ENCODE measurements around the gene CALR.
A peak's percentile ranks its signal among the peaks of the same experiment; 100 is the strongest.

CALR gene

DNA sequence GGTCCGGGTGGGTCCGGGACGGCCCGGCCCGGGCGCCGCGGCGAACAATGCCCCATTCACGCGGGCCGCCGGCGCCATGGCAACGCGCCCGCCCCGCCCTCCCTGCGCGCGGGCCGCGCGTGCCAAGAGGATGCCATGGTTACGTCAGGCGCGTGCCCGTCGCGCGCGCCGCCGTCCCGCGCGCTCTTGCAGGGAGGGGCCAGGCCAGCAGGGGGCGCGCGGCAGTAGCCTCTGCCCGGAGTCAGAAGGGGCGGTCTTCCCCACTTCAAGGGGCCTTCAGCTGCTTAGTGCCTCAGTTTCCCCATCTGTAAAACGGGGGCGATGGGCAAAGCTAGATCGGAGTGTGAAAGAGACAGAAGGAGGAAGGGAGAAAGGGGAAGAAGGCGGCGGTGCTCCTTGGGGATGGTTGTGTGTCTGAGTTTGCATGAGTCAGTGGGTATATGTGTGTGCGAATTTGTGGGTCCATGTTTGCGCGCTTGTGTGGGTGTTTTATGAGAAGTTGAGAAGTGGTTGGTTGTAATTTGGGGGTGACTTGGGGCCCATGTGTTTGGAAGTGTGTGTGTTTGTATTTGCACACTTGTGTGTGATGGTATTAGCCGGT lies 45.2 kb downstream of the CALR start:
- peak; percentile 83 for DNase-seq

DNA sequence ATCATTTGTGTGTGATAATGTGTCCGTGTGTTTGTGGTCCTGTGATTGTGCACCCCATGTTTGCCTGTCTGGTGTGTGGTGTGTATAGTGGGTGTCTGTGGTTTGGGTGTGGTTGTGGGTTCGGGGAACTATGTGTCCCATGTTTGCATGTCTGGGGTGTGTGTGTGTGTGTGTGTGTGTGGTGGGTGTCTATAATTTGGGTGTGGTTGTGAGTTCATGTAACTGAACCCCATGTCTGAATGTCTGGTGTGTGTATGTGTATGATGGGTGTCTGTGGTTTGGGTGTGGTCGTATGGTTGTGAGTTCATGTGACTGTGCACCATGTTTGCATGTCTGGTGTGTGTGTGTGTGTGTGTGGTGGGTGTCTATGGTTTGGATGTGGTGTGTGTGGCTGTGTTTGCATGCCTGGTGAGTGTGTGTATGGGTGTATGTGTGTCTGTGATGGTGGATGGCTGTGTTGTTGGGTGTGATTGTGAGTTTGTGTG lies 45.8 kb downstream of the CALR start:
- DNase-seq, result no peak

DNA sequence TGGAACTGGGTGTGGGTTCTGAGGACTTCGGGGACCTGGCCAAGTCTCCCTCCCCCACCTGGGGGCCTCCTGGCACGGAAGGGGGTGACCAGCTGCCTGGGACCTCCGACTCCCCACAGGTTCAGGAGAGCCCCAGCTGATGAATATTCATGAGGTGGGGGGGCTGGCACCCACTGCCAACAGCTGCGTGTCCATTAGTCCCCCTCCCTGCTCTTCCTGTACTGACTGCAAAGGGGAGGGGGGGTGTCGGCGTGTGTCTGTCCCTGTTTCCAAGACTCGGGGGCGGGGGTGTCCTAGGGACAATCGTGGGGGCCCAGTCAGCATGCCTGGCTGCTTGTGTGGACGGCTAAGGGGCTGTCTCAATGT lies 46.3 kb downstream of the CALR start:
- no peak for DNase-seq

DNA sequence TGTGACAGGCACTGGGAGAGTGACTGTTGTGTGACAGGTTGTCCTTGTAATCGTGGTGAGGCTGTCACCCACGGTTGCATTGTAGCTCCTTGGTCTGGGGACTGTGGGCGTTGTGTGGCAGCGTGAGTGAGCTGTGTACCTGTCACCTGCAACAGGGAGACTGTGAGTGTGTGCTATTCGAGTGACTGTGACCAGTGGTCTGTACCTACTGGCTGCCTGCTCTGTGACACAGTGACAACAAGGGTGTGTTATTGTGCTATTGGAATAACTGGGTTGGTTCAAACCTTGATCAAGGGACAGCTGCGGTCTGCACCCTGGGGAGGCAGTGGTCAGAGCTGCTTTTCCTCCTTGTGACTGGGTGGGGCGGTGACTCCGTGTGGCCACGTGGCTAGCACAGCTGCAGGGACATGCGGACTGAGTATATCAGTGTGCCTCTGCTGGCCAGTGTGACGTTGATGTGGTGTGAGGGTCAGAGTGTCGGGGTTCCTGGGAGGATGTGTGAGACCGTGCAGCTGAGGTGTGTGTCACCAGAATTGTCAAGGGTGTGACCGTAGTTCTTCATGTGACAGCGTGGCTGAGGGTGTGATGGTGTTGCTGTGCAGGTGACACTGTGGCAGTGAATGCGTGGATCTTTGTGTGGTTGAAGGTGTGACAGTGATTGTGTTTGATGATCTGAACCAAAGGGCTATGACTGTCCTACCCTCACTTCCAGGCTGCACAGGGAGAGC lies 46.8 kb downstream of the CALR start:
- DNase-seq, result no peak

DNA sequence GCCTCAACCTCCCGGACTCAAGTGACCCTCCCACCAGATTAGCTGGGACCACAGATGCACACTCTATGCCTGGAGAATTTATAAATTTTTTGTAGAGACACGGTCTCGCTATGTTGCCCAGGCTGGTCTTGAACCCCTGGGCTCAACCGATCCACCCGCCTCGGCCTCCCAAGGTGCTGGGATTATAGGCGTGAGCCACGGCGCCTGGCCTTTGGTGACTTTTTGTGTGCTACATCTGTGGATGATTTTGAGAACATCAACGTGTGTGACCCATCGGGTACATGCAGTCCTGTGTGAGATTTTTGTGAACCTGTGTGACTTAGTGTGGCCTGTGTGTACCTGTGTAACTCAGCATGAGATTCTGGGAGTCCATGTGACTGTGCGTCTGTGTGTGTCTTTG lies 48.3 kb downstream of the CALR start:
- DNase-seq, result no peak

DNA sequence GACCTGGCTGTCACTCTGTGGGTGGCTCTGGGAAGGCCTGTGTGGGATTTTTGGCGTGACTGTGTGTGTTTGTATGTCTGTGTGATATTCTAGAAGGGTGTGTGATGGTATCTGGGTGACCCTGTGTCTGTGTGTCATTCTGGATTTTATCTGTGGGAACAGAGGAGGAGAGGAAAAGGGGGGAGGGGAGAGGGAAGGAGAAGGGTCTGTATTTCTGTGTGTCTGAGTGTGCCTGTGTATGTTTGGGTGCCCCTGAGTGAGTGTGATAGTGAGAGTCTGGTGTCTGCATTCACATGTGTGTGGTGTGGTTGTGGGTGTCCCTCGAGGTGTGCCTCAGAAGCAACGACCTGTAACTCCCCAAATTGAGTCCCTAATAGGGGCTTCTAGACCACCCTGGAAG lies 48.8 kb downstream of the CALR start:
- DNase-seq, result no peak

DNA sequence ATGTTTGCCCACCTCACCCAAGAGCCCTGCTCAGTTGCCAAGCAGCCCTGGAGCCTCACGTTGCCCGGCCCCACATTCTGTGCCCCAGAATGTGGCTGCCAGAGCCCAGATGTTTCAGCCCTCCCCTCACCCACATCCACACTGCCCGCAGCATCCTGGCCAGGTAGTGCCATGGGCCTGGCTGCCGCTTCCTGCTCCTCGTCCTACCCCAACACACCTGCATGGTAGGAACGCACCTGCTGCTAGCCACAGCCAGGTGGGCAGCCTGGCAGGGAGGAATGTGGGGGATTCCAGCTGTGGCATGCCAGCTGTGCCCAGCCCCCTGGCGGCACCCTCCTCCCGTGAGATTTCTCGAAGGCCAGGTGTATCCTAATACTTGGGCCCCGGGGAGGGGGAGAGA lies 49.4 kb downstream of the CALR start:
- DNase-seq, result no peak

DNA sequence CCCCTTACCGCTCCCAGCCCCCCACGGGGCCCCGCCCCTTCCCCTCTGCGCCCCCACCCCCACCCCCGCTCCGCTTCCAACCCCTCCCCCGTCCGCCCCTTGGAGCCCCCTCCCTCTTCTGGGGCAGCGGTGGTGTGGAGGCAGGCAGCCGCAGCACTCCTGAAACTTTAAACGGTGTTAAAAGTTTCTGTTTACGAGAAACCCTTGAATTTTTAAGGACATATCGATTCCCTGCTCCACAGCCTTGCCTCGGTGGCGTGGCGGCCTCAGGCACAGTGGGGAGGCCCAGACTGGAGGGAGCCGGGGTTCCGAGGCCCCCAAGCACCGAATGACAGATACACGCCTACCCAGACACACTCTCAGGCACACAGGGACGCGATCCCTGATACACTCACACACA lies 52.0 kb downstream of the CALR start:
- no peak for DNase-seq

DNA sequence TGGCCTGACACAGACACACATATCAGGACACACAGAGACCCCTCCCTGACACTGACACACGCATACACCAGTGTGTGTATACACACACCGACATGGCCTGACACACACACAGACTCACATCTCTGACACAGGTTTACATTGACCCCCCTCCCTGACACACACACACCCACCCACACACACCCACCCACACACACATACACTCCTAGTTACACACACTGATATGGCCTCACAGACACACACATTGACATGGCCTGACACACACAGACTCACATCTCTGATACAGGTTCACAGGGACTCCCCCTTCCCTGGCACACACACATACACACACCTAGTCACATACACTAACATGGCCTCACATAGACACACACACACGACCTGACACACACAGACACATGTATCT lies 52.4 kb downstream of the CALR start:
- no peak for DNase-seq

DNA sequence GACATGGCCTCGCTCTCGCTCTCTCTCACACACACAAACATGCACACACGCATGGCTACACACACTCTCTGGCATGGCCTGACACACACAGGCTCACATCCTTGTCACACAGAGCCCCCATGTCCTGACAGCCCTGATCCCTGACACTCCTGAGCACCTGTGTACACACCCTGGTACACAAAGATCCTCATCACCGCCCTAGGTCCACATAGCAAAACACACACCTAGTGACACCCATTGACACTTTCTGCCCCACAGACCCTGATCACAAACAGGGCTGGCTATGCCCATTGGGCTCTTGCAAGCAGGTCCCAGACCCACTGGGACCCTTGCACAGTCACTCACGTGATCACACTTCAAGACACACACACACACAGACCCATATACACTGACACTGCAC lies 52.9 kb downstream of the CALR start:
- DNase-seq, result no peak

DNA sequence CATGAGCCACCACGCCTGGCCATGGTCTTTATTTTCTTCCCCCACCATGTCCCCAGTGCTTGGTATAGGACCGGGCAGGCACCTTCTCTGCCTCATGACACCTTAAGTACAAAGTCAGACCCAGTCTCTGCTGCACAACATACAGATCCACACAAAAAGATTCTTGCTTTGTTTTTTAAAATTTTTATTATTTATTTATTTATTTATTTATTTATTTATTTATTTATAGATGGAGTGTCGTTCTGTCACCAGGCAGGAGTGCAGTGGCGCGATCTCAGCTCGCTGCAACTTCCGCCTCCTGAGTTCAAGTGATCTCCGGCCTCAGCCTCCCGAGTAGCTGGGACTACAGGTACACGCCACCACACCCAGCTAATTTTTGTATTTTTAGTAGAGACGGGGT lies 54.3 kb downstream of the CALR start:
- no peak for DNase-seq

DNA sequence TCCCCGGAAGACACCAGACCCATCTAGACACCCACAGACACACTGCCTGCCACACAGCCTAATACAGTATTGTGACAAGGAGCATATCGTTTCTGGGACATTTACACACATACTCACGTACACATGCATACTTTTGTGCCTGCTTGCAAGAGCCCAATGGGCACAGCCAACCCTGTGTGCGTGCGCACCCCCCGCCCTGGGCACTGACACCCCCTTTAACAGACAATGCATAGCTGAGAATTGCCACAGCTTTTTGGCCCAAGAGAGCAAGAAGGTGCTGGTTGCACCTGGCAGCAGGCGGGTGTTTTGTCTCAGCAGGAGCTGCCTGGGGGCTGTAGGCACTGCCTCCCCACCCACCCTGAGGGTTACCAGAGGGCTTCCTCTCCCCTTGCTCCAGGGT lies 55.2 kb downstream of the CALR start:
- no peak for DNase-seq

All from stimulated activated CD4-positive, alpha-beta T cell treated with anti-CD3 and anti-CD28 coated beads, Interleukin-15, amount 100 ng/mL, for 24 hours (primary cell).